Spleen (tissue), 7 donors: ENCODE results near the gene PAX7.

Source experiments
- CTCF ChIP-seq, 11 experiments: fragments of 200-600 bp in 7 of 11; fragments of 450-650 bp in 4 of 11; sonication (generic) in 4 of 11; IDR thresholded peaks in 8 of 11; conservative IDR thresholded peaks in 3 of 11; 1 replicate in 7 of 11; 2 replicates in 4 of 11; pipeline versions ENCODE4 v1.4.0 to v1.8.0; 2016 to 2021; ENCODE audit warnings: antibody characterized with exemption in 11 of 11, inconsistent platforms in 4 of 11, mild to moderate bottlenecking in 1 of 11
- POLR2AphosphoS5 ChIP-seq, 3 donors: sonication (generic); formaldehyde crosslinking; IDR thresholded peaks; one replicate each; pipeline ENCODE4 v1.5.1; 2017; ENCODE audit warnings: antibody characterized with exemption in 3 of 3
- donor health status: DM: no; HTN: no; CAD: no; lungs with moderate emphysema.
- donor health status: DM: no; HTN: no; CAD: no.
- donor health status: DM: no; HTN: no; CAD: no.

DNA sequence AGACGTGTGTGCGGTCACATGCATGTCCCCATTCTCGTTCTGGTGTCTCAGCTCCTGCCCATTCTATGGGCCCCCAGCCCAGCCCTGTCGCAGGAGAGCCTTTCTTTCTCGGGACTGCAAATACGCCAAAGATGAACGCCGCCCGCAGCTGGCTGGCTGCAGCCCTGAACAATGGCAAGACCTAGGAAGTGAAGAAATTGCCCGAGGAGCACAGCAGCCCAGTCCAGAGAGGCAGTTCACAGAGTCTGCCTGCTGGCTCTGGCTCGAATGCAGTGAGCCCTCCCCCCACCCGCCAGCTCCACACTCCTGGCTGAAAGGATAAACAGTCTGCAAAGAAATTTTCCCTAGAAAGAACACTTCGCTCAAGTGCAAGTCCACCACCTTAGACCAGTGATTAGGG, 23.3 kb downstream of the PAX7 start:
- TF ChIP-seq CTCF (IDR thresholded peaks at IDR 0.05 in 8 of 11, conservative IDR thresholded peaks at IDR 0.05 in 3 of 11) (no peak), POLR2AphosphoS5 (IDR thresholded peaks at IDR 0.05) (no peak)
